Upper lobe of right lung (tissue), 1 donor: Measurements from ENCODE around the gene POLE. TPM values are rescaled to one million over a fixed set of nuclear protein-coding genes. Genes with fewer than 3 reads are reported as not detected.

Experiments
- ATAC-seq: fragments of 200-7000 bp; cut with Tn5 transposase; one replicate; pipeline ENCODE4 v1.9.1; 2020; ENCODE audit warnings: mild to moderate bottlenecking, moderate library complexity
- DNase-seq: peaks from one replicate; pipeline ENCODE4 v3.0.0-alpha.2; 2020
- H3K27ac ChIP-seq: fragments of 200-600 bp; one replicate; pipeline ENCODE4 v1.8.0; 2022
- H3K27me3 ChIP-seq: fragments of 200-600 bp; one replicate; pipeline ENCODE4 v1.8.0; 2022; ENCODE audit warnings: mild to moderate bottlenecking
- H3K36me3 ChIP-seq: fragments of 200-600 bp; one replicate; pipeline ENCODE4 v1.8.0; 2022
- H3K4me1 ChIP-seq: fragments of 200-600 bp; one replicate; pipeline ENCODE4 v1.8.0; 2022
- H3K4me3 ChIP-seq: fragments of 200-600 bp; one replicate; pipeline ENCODE4 v1.8.0; 2022; ENCODE audit warnings: mild to moderate bottlenecking
- H3K9me3 ChIP-seq: fragments of 200-600 bp; one replicate; pipeline ENCODE4 v1.8.0; 2022
- CTCF ChIP-seq: fragments of 200-600 bp; IDR thresholded peaks from one replicate; pipeline ENCODE4 v1.8.0; 2022; ENCODE audit warnings: antibody characterized with exemption
- intact Hi-C: fragments of 100-400 bp; cut with DNase I; formaldehyde crosslinking; loops from one replicate; pipeline ENCODE4 v1.11.0; 2022
- total RNA-seq: library from RNA; stranded (reverse); fragmentation: NEBNext Ultra II Directional; extraction: Animal tissue kit (Norgen Biotek cat#: 25700); gene quantifications from one replicate; pipeline ENCODE4 v1.2.1, GENCODE V29; 2021
- donor health status: DM: no; HTN: yes; CAD: no; lungs with severe emphysema.

Gene POLE
- total RNA-seq, 1 donor from 2014 or later: 23.5 TPM

GRCh38 chr12:132591107-132591935 is 95.8 kb downstream of the POLE start:
- no peak for ATAC-seq
- Histone ChIP-seq H3K27ac (no peak overlapping the region), H3K4me1 (no peaks in the 10 kb centered on the region), H3K4me3 (no peak overlapping the region), H3K9me3 (no peaks in the 10 kb centered on the region), H3K27me3 (no peaks in the 10 kb centered on the region), H3K36me3 (no peaks in the 10 kb centered on the region)
- no peak for TF ChIP-seq CTCF
- no peak for DNase-seq
- intact Hi-C loops: no loop called here

GRCh38 chr12:132588821-132589669 is 98.1 kb downstream of the POLE start:
- H3K27me3 ChIP-seq: no peaks in the 10 kb centered on the region
- no peak for ATAC-seq
- H3K4me3 ChIP-seq: no peak overlapping the region
- intact Hi-C loops: no loop called here
- no peak for TF ChIP-seq CTCF
- H3K4me1 ChIP-seq: no peaks in the 10 kb centered on the region
- no peak overlapping the region for H3K27ac ChIP-seq
- H3K36me3 ChIP-seq: no peaks in the 10 kb centered on the region
- no peaks in the 10 kb centered on the region for H3K9me3 ChIP-seq
- DNase-seq: no peak

GRCh38 chr12:132588319-132588718 is 98.8 kb downstream of the POLE start:
- ATAC-seq (no peak), DNase-seq (no peak)
- intact Hi-C loops: no loop called here

GRCh38 chr12:132587781-132588180 is 99.4 kb downstream of the POLE start:
- intact Hi-C loops: no loop called here
- H3K4me3 ChIP-seq: no peak overlapping the region
- TF ChIP-seq CTCF: no peak
- no peak overlapping the region for H3K27ac ChIP-seq
- DNase-seq (no peak), ATAC-seq (no peak)
- no peaks in the 10 kb centered on the region for H3K36me3 ChIP-seq
- H3K4me1 ChIP-seq: no peaks in the 10 kb centered on the region
- no peaks in the 10 kb centered on the region for H3K9me3 ChIP-seq
- H3K27me3 ChIP-seq: no peaks in the 10 kb centered on the region

More at GRCh38 chr12:132588319-132588718, 98.8 kb downstream of the POLE start:
- H3K27me3 ChIP-seq: no peaks in the 10 kb centered on the region
- no peaks in the 10 kb centered on the region for H3K36me3 ChIP-seq
- H3K4me3 ChIP-seq: no peak overlapping the region
- H3K4me1 ChIP-seq: no peaks in the 10 kb centered on the region
- no peaks in the 10 kb centered on the region for H3K9me3 ChIP-seq
- no peak overlapping the region for H3K27ac ChIP-seq
- TF ChIP-seq CTCF: no peak

GRCh38 chr12:132586929-132587328 is 100.2 kb downstream of the POLE start:
- TF ChIP-seq CTCF: no peak
- intact Hi-C loops: no loop called here
- ATAC-seq: no peak
- Histone ChIP-seq H3K9me3 (no peaks in the 10 kb centered on the region), H3K4me3 (no peak overlapping the region), H3K36me3 (no peaks in the 10 kb centered on the region), H3K27ac (no peak overlapping the region), H3K4me1 (no peaks in the 10 kb centered on the region), H3K27me3 (no peaks in the 10 kb centered on the region)
- DNase-seq: no peak
